NCI-H446 treated with DMSO at 0.1 percent for 48 hours (cell line): ENCODE measurements around the gene GBE1.
A peak's percentile ranks its signal among the peaks of the same experiment; 100 is the strongest.
"Not testable (repeated sequence)": the region's sequence is repeated elsewhere in the genome, so short reads cannot be mapped to it uniquely, and the experiment has no call there.

Source experiments
- DNase-seq: peaks from one replicate; lab custom pipeline; 2025; lab: John Stamatoyannopoulos, UW

The GBE1 gene

GRCh38 chr3:81531263-81531662 is 230.2 kb downstream of the GBE1 start:
- no peak for DNase-seq

DNA sequence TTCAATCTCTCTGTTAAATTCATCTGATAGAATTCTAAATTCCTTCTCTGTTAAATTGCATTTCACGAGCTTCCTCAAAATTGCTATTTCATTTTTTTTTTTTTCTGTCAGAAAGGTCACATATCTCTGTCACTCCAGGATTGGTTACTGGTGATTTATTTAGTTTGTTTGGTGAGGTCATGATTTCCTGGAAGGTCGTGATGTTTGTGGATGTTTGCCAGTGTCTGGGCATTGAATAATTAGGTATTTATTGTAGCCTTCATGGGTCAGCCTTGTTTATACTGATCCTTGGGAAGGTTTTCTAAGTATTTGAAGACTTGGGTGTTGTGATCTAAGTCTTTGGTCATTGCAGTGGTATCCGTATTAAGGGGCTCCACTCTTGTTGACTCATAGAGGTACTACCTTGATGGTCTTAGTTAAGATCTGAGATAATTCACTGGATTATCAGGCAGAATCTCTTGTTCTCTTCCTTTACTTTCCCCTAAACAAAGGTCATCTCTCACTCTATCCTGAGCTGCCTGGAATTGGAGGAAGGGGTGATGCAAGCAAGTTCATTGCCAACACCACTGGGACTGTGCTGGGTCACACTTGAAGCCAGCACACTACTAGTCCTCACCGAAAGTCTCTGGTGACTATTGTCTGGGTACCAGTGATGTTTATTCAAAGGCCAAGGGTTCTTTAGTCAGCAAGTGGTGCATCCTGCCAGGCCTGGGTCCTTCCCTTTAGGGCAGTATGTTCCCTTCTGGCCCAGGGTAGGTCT is 231.1 kb downstream of the GBE1 start:
- no peak for DNase-seq

GRCh38 chr3:81521855-81522254 is 239.6 kb downstream of the GBE1 start:
- DNase-seq = no peak

GRCh38 chr3:81518945-81519344 is 242.5 kb downstream of the GBE1 start:
- DNase-seq = no peak

DNA sequence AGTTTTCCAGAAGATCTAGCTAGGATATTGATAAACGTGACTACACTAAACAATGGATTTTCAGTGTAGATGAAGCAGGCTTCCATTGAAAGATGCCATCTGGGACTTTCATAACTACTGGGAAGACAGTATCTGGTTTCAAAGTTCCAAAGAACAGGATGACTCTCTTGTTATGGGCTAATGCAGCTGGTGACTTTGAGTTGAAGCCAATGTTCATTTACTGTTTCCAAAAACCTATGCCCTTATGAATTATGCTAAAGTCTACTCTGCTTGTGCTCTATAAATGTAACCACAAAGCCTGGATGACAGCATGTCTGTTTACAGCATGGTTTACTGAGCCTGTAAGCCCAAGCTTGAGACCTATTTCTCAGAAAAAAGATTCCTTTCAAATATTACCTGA is 245.4 kb downstream of the GBE1 start:
- peak; percentile 43 for DNase-seq

DNA sequence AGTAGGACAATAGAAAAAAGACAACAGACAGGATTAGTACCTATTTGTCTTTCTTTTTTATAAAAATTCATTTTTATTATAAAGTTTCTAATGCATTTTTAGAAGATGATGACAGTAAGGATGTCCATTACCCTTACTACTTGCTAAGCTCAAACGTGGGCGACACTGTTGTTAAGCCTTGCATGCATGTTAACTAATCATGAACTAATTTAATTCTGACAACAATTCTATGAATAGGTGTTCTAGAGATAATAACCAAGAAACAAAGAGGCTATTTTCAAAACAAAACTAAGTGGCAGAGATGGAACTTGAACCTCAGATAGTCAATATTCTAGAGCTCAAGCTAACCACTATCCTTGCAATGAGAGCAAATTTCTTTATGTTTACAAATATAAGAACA is 247.9 kb downstream of the GBE1 start:
- no peak for DNase-seq

GRCh38 chr3:81503026-81503425 is 258.4 kb downstream of the GBE1 start:
- DNase-seq = no peak

DNA sequence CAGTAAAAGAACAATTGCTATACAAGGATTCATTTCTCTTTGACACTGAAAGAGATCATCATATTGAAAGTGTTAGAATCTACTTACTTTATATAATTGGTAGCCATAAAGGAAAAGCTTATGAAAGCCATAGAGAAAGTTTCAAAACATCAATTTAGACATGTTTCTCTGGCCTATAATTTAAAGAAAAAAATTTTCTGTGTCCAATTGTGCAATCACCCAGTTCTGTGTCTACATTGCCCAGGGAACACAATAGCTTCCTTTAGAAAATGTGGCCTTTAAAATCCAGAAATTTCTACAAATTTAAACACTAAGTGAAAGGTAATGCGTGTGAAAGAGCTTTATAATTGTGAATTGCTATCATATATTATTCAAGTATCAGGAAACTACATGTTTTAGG is 259.2 kb downstream of the GBE1 start:
- DNase-seq = no peak

GRCh38 chr3:81500039-81500438 is 261.4 kb downstream of the GBE1 start:
- DNase-seq = no peak

DNA sequence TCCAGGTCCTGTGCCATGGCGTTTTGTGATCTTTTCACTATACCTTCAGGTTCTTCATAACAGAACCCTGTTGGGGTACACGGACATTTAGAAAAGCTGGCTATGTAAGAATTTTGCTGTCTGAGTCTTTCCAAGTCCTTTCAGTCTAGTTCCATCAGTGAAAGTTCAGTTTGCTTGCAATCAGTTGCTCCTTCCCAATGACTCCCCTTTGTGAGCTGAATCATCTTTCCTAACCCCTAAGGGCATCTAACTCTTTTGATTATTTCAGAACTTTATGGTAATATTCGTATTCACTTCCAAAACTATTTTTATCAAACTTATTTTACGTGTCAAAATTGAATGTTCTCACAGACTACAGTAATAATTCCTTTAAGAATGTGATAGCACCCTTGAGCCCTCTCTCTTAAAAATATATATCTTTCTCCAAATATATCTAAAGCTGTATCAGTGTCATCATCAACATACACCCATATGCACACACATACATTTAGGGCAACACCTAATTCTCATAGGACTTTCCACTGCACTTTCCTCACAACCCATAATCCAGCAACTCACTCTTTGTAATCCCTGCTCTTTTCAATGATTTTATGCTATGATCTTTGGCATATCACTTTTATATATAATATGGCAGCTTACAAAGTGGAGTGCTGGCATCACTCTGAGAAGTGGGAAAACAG is 263.7 kb downstream of the GBE1 start:
- no peak for DNase-seq

GRCh38 chr3:81496407-81497104 is 264.9 kb downstream of the GBE1 start:
- DNase-seq = no peak

- DNase-seq = not testable (repeated sequence)
Measured at GRCh38 chr3:81492471-81492870, 269.0 kb downstream of the GBE1 start.

- DNase-seq = no peak
Measured at GRCh38 chr3:81492040-81492439, 269.4 kb downstream of the GBE1 start.

DNA sequence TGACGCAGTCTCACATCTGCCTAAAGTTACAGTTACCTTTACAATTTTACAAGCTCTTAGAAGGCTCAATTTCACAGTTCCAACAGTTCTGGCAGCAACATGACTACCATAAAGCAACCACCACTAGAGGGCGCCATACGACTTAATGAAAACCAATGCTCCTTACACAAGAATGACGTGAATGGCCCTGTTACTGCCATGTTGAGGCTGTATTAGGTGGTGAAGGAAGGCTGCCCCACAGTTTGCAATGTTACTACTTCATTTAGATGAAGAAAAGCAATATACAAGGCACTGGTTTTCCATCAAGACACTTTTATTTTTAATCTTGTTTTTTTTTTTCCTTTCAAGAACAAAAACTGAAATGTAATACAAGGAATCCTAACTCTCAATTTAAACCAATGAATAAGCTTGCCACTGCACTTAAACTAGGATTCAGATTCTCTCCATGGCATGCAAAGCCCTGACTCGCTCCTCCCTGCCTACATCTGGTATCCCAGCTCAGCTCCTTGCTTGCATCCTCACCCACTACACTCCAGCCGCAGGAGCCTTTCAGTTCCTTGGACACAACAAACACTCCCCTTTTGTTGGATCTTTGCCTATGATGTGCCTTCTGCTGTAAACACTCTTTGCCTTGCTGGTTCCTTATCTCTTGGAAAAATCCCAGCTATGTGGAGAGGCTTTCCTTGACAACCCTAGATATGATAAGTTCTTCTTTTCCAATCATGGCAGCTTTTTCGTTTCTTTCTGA is 270.7 kb downstream of the GBE1 start:
- DNase-seq = peak; percentile 47

- DNase-seq = no peak
Measured at GRCh38 chr3:81485444-81485865, 276.0 kb downstream of the GBE1 start.

GRCh38 chr3:81484520-81484919 is 276.9 kb downstream of the GBE1 start:
- DNase-seq = no peak

DNA sequence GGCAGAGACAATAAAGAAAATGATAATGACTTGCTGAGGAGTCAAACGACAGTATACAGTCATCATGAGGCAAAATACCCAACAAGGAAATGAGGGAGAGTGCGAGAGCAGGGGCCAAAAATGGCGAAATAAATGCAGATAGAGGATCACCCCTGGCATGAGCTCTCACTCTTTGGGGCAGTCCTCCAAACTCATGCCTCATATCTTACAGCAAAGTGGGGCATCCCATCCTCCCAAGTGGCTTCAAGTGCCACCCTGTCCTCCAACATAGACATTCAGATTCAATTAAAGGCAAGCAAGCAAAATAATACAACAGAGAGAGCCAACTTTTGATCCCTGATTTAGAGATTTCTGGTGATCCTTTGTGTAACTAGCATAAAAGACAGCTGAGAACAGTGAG is 278.4 kb downstream of the GBE1 start:
- DNase-seq = no peak

DNA sequence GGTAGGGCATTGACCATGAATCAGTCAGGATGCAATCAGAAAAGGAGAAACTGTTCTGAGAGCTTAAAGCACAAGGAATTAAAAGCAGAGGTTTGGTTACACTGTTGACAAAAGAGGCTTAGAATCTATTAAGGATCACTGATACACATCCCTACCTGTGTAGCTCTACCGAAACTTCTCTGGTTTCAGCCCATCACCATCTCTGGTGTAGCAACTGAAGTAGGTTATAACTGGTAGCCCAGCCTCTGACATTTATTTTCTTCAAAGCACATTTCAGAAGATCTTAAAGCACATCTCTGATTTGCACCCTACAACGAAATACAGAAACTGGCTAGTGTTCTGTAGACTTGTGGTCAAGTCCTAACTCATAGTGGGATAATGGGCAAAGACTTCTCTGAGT is 283.7 kb downstream of the GBE1 start:
- no peak for DNase-seq

DNA sequence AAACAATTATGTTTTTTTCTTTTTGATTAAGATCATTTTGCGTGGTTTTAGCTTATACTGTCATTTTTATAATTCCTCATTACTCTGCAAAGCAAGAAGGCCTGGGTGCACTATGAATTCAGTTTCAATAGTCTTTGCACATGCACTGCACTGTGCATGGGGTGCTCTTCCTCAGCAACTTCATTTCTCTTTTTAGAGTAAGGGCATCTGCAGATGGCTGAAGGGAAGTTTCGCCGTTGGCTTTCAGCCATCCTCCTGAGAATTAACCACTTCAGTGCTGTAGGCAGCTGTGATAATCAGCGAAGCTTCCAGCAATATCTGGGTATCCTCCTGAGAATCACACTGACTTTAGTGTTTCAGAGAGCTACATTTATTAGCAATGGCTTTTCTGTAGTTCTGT is 284.8 kb downstream of the GBE1 start:
- no peak for DNase-seq

DNA sequence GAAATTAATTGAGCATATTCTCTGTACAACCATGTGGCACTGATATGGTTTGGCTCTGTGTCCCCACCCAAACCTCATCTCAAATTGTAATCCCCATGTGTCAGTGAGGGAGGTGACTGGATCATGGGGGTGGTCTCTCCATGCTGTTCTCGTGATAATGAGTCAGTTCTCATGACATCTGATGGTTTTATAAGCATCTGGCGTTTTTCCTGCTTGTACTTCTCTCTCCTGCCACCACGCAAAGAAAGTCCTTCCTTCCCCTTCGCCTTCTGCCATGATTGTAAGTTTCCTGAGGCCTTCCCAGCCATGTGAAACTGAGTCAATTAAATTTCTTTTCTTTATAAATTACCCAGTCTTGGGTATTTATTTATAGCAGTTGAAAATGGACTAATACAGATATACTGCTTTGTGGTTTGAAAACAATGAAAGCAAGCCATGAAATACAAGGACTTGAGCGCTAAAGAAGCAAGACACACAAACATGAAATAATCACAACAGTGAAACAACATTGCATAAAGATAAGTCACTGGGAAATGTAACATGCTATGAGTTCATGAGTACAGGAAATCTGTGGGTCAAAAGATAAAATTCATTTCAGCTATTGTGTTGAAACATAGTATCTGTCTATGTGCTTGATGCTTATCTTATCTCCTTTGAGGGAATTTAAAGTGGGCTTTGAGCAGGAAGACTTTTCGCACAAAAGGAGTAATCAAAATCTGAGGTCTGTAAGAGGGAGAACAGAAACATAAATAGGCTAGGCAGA is 288.7 kb downstream of the GBE1 start:
- no peak for DNase-seq

DNA sequence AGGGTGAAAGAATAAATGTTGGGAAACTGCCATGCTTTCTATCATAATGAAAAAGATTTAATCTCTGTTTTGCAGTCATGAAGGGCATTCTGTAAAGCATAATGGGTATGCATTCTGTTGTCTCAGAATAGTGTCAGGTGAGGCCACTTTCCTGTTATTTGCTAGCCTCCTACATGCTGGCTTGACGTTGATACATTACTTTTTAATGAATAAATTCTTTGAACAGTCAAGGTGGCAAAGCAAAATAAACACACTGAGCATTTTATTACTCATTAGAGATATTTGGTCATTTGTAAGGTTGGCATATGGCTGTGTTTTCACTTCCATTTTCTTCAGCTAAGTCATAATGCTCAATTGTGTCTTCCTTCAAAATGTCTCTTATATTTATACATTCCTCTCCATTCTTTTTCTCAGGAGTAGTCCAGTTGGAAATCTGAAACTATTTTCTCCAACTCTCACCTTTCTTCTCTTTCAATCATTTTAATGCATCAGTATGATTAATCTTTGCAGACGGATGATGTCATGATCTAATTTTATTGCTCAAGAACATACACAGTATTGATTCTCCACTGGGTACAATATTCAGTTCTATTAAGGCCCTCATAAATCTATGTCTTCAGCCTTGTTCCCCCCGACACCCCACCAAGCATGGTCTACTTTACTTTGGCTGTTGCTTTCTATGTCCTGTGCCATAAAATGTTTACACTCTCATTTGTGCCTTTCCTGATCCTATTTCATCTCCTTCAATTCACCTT is 290.7 kb downstream of the GBE1 start:
- no peak for DNase-seq
